CD4-positive, alpha-beta T cell treated with Interleukin-2 at 100 ng/mL for 4 hours (primary cell): Measurements from ENCODE around the gene IVD.

Experiments used
- DNase-seq: peaks from one replicate; pipeline ENCODE4 v3.0.0-alpha.2; 2020; ENCODE audit warnings: low spot score

IVD gene

GRCh38 chr15:40415226-40415625 is 9.6 kb downstream of the IVD start:
- DNase-seq = no peak

GRCh38 chr15:40416056-40416455 is 10.5 kb downstream of the IVD start:
- no peak for DNase-seq

GRCh38 chr15:40418126-40418525 is 12.5 kb downstream of the IVD start:
- DNase-seq = no peak

GRCh38 chr15:40420071-40420713 is 14.6 kb downstream of the IVD start:
- DNase-seq = no peak

- no peak for DNase-seq
Observed at GRCh38 chr15:40420793-40421192, 15.2 kb downstream of the IVD start.

- DNase-seq = peak; percentile 77
Observed at GRCh38 chr15:40421246-40422157, 15.9 kb downstream of the IVD start.

- no peak for DNase-seq
Observed at GRCh38 chr15:40424483-40425115, 19.0 kb downstream of the IVD start.

GRCh38 chr15:40425681-40426080 is 20.1 kb downstream of the IVD start:
- DNase-seq = no peak

GRCh38 chr15:40427188-40427587 is 21.6 kb downstream of the IVD start:
- no peak for DNase-seq

GRCh38 chr15:40428185-40428584 is 22.6 kb downstream of the IVD start:
- DNase-seq = no peak

- DNase-seq = no peak
Observed at GRCh38 chr15:40429068-40429710, 23.6 kb downstream of the IVD start.

- no peak for DNase-seq
Observed at GRCh38 chr15:40430271-40430805, 24.7 kb downstream of the IVD start.

GRCh38 chr15:40435023-40435709 is 29.6 kb downstream of the IVD start:
- DNase-seq = no peak

- no peak for DNase-seq
Observed at GRCh38 chr15:40435710-40436089, 30.1 kb downstream of the IVD start.

- no peak for DNase-seq
Observed at GRCh38 chr15:40436116-40436891, 30.7 kb downstream of the IVD start.

- DNase-seq = no peak
Observed at GRCh38 chr15:40436892-40437751, 31.5 kb downstream of the IVD start.

GRCh38 chr15:40437752-40438687 is 32.4 kb downstream of the IVD start:
- DNase-seq = no peak

- DNase-seq = no peak
Observed at GRCh38 chr15:40438712-40439111, 33.1 kb downstream of the IVD start.
